GM23248 (cell line): ENCODE measurements around the gene RADIL. TPM values are rescaled to one million over a fixed set of nuclear protein-coding genes. Genes with fewer than 3 reads are reported as not detected.

Source experiments
- DNase-seq: peaks from one replicate; pipeline ENCODE4 v3.0.0-alpha.2; 2015
- H2AFZ ChIP-seq: fragments of 200-600 bp; sonication (generic); 2 replicates; pipeline ENCODE4 v1.6.1; 2016; ENCODE audit warnings: antibody characterized with exemption
- H3F3A ChIP-seq: fragments of 200-600 bp; sonication (generic); 2 replicates; pipeline ENCODE4 v1.6.1; 2016; ENCODE audit warnings: mild to moderate bottlenecking, antibody characterized with exemption, mixed run types; ENCODE audit not compliant: insufficient read depth
- H3K27ac ChIP-seq: fragments of 200-600 bp; sonication (generic); 2 replicates; pipeline ENCODE4 v1.5.1; 2016; ENCODE audit warnings: mild to moderate bottlenecking
- H3K27me3 ChIP-seq: fragments of 200-600 bp; sonication (generic); replicated peaks from 2 replicates; pipeline ENCODE4 v1.6.1; 2016; ENCODE audit warnings: mild to moderate bottlenecking; ENCODE audit not compliant: insufficient read depth
- H3K36me3 ChIP-seq: fragments of 200-600 bp; sonication (generic); 2 replicates; pipeline ENCODE4 v1.6.1; 2016; ENCODE audit warnings: low read depth, mild to moderate bottlenecking
- H3K4me1 ChIP-seq: fragments of 200-600 bp; sonication (generic); 2 replicates; pipeline ENCODE4 v1.6.1; 2016; ENCODE audit warnings: mild to moderate bottlenecking; ENCODE audit not compliant: insufficient read depth
- H3K4me2 ChIP-seq: fragments of 200-600 bp; sonication (generic); one replicate; pipeline ENCODE4 v1.6.1; 2016; ENCODE audit warnings: mild to moderate bottlenecking; ENCODE audit not compliant: unreplicated experiment
- H3K4me3 ChIP-seq: fragments of 200-600 bp; sonication (generic); 2 replicates; pipeline ENCODE4 v1.5.1; 2016; ENCODE audit warnings: mild to moderate bottlenecking
- H3K79me2 ChIP-seq: fragments of 200-600 bp; sonication (generic); 2 replicates; pipeline ENCODE4 v1.6.1; 2016; ENCODE audit warnings: mild to moderate bottlenecking; ENCODE audit not compliant: insufficient read depth
- H3K9ac ChIP-seq: fragments of 200-600 bp; sonication (generic); 2 replicates; pipeline ENCODE4 v1.6.1; 2016; ENCODE audit warnings: mild to moderate bottlenecking
- H3K9me2 ChIP-seq: fragments of 200-600 bp; sonication (generic); 2 replicates; pipeline ENCODE4 v1.6.1; 2016; ENCODE audit warnings: mixed run types, mild to moderate bottlenecking, moderate library complexity; ENCODE audit not compliant: insufficient read depth
- H3K9me3 ChIP-seq: fragments of 200-600 bp; sonication (generic); one replicate; pipeline ENCODE4 v1.6.1; 2017; ENCODE audit warnings: low read depth
- H4K20me1 ChIP-seq: fragments of 200-600 bp; sonication (generic); 2 replicates; pipeline ENCODE4 v1.6.0; 2016; ENCODE audit not compliant: insufficient read depth
- EZH2 ChIP-seq: fragments of 200-600 bp; sonication (generic); IDR thresholded peaks from 2 replicates; pipeline ENCODE4 v1.6.1; 2018; ENCODE audit warnings: antibody characterized with exemption, mild to moderate bottlenecking; ENCODE audit not compliant: insufficient read depth, poor library complexity, severe bottlenecking
- EZH2phosphoT487 ChIP-seq: fragments of 200-600 bp; sonication (generic); IDR thresholded peaks from 2 replicates; pipeline ENCODE4 v1.6.1; 2018; ENCODE audit warnings: antibody characterized with exemption, moderate library complexity, mild to moderate bottlenecking, low read depth; ENCODE audit not compliant: insufficient read depth
- WGBS, 2 experiments: methylation state at CpG; one replicate each; pipeline ENCODE4 v1.1.6; 2015 to 2017; ENCODE audit warnings: low lambda C conversion rate in 2 of 2, low coverage in 1 of 2; ENCODE audit errors: missing lambda C conversion rate in 2 of 2; 5-methylcytosine and 5-hydroxymethylcytosine counted together
- in situ Hi-C: fragments of 300-500 bp; cut with MboI; formaldehyde crosslinking; loops from 2 replicates; pipeline ENCODE4 v1.15.0; 2020
- polyA plus RNA-seq: library from polyadenylated mRNA; unstranded; fragments of >200 nt; fragmentation: Nextera tagmentation; extraction: Ambion mirVana; gene quantifications from 2 replicates; pipeline ENCODE4 v1.2.1, GENCODE V29; 2016
- total RNA-seq: library from RNA; depleted of rRNA; stranded (reverse); fragments of >200 nt; shearing (Covaris generic); gene quantifications from 2 replicates; pipeline ENCODE4 v1.2.3, GENCODE V29; 2014

RADIL gene
- total and polyA plus RNA-seq, 2 experiments from 2014 or later = 0.55 to 4.3 TPM

DNA sequence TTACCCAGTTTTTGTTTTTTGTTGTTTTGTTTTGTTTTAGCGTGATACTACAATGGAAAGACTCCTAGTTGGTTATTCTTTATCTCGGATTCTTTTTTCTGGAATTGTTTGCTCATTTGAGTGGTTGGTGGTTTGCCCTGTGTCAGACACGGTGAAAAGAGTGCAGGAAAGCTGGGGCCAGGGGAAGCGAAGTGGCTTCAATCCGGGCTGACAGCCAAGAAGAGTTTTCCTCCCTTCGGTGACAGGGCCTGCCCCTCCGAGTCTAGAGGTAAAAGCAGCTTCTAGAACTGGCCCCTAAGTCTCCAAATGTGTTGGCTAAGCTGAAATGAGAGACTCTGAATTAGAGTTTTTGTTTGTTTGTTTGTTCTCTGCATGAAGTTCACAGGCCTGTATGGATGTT lies 113.8 kb downstream of the RADIL start:
- Histone ChIP-seq H3K27ac (no peak overlapping the region), H3K9me2 (no peaks in the 10 kb centered on the region), H3K4me1 (0 out of 2 replicates have a peak, but pooled peaks cover 4% of the 10 kb centered on the region), H3K9me3 (no peaks in the 10 kb centered on the region), H2AFZ (no peak overlapping the region), H3K4me2 (no peak overlapping the region), H3K4me3 (no peak overlapping the region), H3K36me3 (peaks cover 6% of the 10 kb centered on the region; the same call in 1 of the 2 replicates), H3K27me3 (no peaks in the 10 kb centered on the region), H3K9ac (no peak overlapping the region), H4K20me1 (no peaks in the 10 kb centered on the region), H3F3A (peaks cover 13% of the 10 kb centered on the region; the same call in 1 of the 2 replicates), H3K79me2 (peaks cover 72% of the 10 kb centered on the region)
- no peak for TF ChIP-seq EZH2phosphoT487
- TF ChIP-seq EZH2 = no peak
- in situ Hi-C loops = no loop called here
- no peak for DNase-seq
- WGBS, 2 experiments = 60 to 66% methylated on average over 7 of the region's 7 CpGs

DNA sequence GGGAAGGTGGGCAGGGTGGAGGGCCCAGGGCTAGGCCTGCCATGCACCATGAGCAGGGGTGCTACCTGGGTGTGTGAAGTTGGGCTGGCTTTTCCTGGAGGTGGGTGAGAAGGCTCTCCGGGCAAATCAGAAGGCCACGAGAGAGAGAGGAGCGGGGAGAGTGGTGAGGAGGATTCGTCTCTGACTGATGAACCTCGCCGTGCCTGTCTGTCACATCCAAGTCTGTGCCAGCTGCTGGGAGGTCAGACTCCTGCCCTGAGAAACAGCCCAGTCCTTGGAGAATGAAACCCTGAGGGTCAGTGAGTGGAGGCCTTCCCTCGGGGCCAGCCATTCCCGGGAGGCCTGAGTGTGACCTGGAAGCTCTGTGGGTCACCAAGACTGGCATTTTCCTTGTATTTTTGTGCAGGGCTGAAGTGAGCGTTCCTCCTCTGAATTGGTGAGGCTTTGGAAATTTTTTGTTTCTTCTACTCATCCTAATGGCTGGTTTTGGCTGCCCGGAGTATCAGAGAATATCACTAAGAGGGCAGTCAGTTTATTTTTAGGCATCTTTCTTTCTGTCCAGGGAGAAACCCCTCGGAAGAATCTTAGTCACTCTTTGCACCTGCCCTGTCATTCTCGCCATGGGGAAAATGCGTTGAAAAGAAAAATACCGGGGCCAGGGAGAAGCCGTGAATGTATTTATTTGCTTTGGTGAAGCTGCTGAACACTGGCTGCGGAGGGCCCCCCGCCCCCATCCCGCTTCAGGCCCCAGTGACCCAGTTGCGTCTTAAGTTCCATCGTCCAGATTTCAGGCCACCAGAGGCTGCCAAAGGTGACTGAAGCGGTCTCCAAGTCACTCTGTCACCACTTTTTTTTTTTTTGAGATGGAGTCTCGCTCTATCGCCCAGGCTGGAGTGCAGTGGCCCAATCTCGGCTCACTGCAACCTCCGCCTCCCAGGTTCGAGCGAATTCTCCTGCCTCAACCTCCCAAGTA lies 114.6 kb downstream of the RADIL start:
- no peak overlapping the region for H3K4me3 ChIP-seq
- TF ChIP-seq EZH2phosphoT487 (no peak), EZH2 (no peak)
- no peak overlapping the region for H3K4me2 ChIP-seq
- in situ Hi-C loops = no loop called here
- no peaks in the 10 kb centered on the region for H3K9me2 ChIP-seq
- no peaks in the 10 kb centered on the region for H3K9me3 ChIP-seq
- peaks cover 79% of the 10 kb centered on the region for H3K79me2 ChIP-seq
- DNase-seq = no peak
- 95 to 96% methylated on average over 27 of the region's 27 CpGs for WGBS, 2 experiments
- no peaks in the 10 kb centered on the region for H4K20me1 ChIP-seq
- H3K9ac ChIP-seq = no peak overlapping the region
- H3K27me3 ChIP-seq = no peaks in the 10 kb centered on the region
- no peaks in the 10 kb centered on the region for H3K4me1 ChIP-seq
- peaks cover 6% of the 10 kb centered on the region; the same call in 1 of the 2 replicates for H3K36me3 ChIP-seq
- H3K27ac ChIP-seq = no peak overlapping the region
- H3F3A ChIP-seq = peaks cover 13% of the 10 kb centered on the region; the same call in 1 of the 2 replicates
- no peak overlapping the region for H2AFZ ChIP-seq

DNA sequence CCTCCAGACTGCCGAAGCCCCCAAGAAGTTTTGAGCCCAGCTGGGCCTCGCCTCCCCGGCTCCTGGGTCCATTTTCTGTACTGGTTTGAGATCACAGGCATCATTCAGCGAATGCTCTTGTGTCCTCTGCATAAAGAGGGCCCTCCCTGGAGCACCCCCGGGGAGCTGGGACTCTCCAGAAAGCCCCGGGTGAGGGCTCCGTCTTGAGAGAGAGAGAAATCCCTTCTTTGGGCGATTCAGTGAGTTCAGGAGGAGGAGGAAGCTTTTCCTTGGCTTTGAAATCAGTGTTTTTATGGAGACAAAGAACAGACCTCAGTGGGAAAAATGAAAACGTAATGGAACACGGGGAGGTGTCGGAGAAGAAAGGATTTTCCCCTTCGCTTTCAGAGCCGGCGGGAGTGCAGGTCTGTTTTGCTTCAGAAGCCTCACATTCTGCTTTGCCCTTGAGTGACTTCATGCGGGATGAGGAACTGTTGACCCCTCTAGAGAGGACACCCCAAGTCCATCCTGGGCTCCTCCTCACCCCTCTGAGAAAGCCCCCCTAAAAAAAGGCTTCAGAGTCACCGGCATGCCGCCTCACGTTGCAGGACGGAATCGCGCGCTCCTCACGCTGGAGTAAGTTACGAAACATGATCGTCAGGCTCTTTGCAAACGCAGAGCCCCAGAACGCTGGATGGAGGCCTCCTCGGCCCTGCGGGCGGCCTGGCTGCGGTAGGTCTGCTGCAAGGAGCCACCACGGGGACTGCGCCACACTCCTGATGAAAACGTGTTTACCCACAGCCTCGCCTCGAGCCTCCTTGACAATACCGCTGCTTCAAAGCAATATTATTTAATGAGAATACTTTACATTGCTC lies 116.6 kb downstream of the RADIL start:
- in situ Hi-C loops = no loop called here
- Histone ChIP-seq H3F3A (peaks cover 13% of the 10 kb centered on the region; the same call in 1 of the 2 replicates), H3K79me2 (peaks cover 66% of the 10 kb centered on the region), H4K20me1 (no peaks in the 10 kb centered on the region), H3K4me2 (no peak overlapping the region), H3K36me3 (peaks cover 14% of the 10 kb centered on the region; the same call in 1 of the 2 replicates), H3K27me3 (no peaks in the 10 kb centered on the region), H2AFZ (no peak overlapping the region), H3K27ac (no peak overlapping the region), H3K9me3 (no peaks in the 10 kb centered on the region), H3K9me2 (no peaks in the 10 kb centered on the region), H3K9ac (no peak overlapping the region), H3K4me3 (no peak overlapping the region), H3K4me1 (no peaks in the 10 kb centered on the region)
- no peak for DNase-seq
- whole genome bisulfite sequencing, 2 experiments = 82 to 86% methylated on average over 37 of the region's 37 CpGs
- TF ChIP-seq EZH2phosphoT487 = no peak
- TF ChIP-seq EZH2 = no peak
